ENCODE measurements around the gene C1QTNF12. TPM values are rescaled to one million over a fixed set of nuclear protein-coding genes. Genes with fewer than 3 reads are reported as not detected.

Gene C1QTNF12
- total RNA-seq, 1 donor from 2014 or later = 1.7 TPM

GRCh38 chr1:1262071-1262470 lies 15.5 kb upstream of the C1QTNF12 start:
- Mint-ChIP-seq H3K9me3 (ENCODE audit: low read depth) (no peaks in the 10 kb centered on the region), H3K4me1 (ENCODE audit: low read depth) (no peaks in the 10 kb centered on the region), H3K4me3 (ENCODE audit: low read depth) (no peak overlapping the region), H3K27ac (no peak overlapping the region), H3K27me3 (no peaks in the 10 kb centered on the region), H3K36me3 (ENCODE audit: insufficient read depth) (peaks cover 20% of the 10 kb centered on the region)
- DNase-seq (ENCODE audit: low spot score, unreplicated experiment) = no peak
- TF ChIP-seq CTCF (IDR thresholded peaks at IDR 0.05; ENCODE audit: unreplicated experiment) = no peak

- no peaks in the 10 kb centered on the region for H3K4me1 Mint-ChIP-seq (ENCODE audit: low read depth)
- no peak for DNase-seq (ENCODE audit: low spot score, unreplicated experiment)
- H3K27ac Mint-ChIP-seq = no peak overlapping the region
- peaks cover 23% of the 10 kb centered on the region for H3K36me3 Mint-ChIP-seq (ENCODE audit: insufficient read depth)
- H3K9me3 Mint-ChIP-seq (ENCODE audit: low read depth) = no peaks in the 10 kb centered on the region
- H3K4me3 Mint-ChIP-seq (ENCODE audit: low read depth) = no peak overlapping the region
- TF ChIP-seq CTCF (IDR thresholded peaks at IDR 0.05; ENCODE audit: unreplicated experiment) = no peak
- H3K27me3 Mint-ChIP-seq = no peaks in the 10 kb centered on the region
Observed at GRCh38 chr1:1260843-1261560, 14.5 kb upstream of the C1QTNF12 start.

- Mint-ChIP-seq H3K9me3 (ENCODE audit: low read depth) (no peaks in the 10 kb centered on the region), H3K4me3 (ENCODE audit: low read depth) (no peak overlapping the region), H3K36me3 (ENCODE audit: insufficient read depth) (peaks cover 22% of the 10 kb centered on the region), H3K27me3 (no peaks in the 10 kb centered on the region), H3K27ac (peak overlapping the region; percentile 43), H3K4me1 (ENCODE audit: low read depth) (no peaks in the 10 kb centered on the region)
- DNase-seq (ENCODE audit: low spot score, unreplicated experiment) = no peak
- no peak for TF ChIP-seq CTCF (IDR thresholded peaks at IDR 0.05; ENCODE audit: unreplicated experiment)
Observed at GRCh38 chr1:1259951-1260600, 13.6 kb upstream of the C1QTNF12 start.

- Mint-ChIP-seq H3K36me3 (ENCODE audit: insufficient read depth) (peaks cover 22% of the 10 kb centered on the region), H3K4me3 (ENCODE audit: low read depth) (no peak overlapping the region), H3K4me1 (ENCODE audit: low read depth) (no peaks in the 10 kb centered on the region), H3K27me3 (no peaks in the 10 kb centered on the region), H3K9me3 (ENCODE audit: low read depth) (no peaks in the 10 kb centered on the region), H3K27ac (peak overlapping the region; percentile 43)
- TF ChIP-seq CTCF (IDR thresholded peaks at IDR 0.05; ENCODE audit: unreplicated experiment) = no peak
- DNase-seq (ENCODE audit: low spot score, unreplicated experiment) = no peak
Observed at GRCh38 chr1:1259540-1259939, 13.0 kb upstream of the C1QTNF12 start.

GRCh38 chr1:1259119-1259488 lies 12.6 kb upstream of the C1QTNF12 start:
- peaks cover 22% of the 10 kb centered on the region for H3K36me3 Mint-ChIP-seq (ENCODE audit: insufficient read depth)
- H3K27ac Mint-ChIP-seq = no peak overlapping the region
- TF ChIP-seq CTCF (IDR thresholded peaks at IDR 0.05; ENCODE audit: unreplicated experiment) = no peak
- H3K27me3 Mint-ChIP-seq = no peaks in the 10 kb centered on the region
- no peak overlapping the region for H3K4me3 Mint-ChIP-seq (ENCODE audit: low read depth)
- H3K9me3 Mint-ChIP-seq (ENCODE audit: low read depth) = no peaks in the 10 kb centered on the region
- H3K4me1 Mint-ChIP-seq (ENCODE audit: low read depth) = no peaks in the 10 kb centered on the region
- no peak for DNase-seq (ENCODE audit: low spot score, unreplicated experiment)

Measured in progenitor cell of endocrine pancreas (in vitro differentiated cells).